ENCODE measurements around the gene MTHFR. TPM values are rescaled to one million over a fixed set of nuclear protein-coding genes. Genes with fewer than 3 reads are reported as not detected.

Gene MTHFR
- total and polyA plus RNA-seq, 2 of the 8 experiments (the other 6 are each of a cell fraction or from before 2014, with no cell fraction given): 8.7 to 18.5 TPM

GRCh38 chr1:11825131-11825530 is 19.4 kb upstream of the MTHFR start:
- Histone ChIP-seq H2AFZ (ENCODE audit: low read length) (no peak overlapping the region), H3K79me1 (ENCODE audit: low read depth, low read length) (no peaks in the 10 kb centered on the region; the same call in 1 of the 2 replicates), H4K20me1 (replicated peaks in 1 of 2; ENCODE audit: control insufficient read depth in 1 of 2, insufficient read depth in 2 of 2, low read length in 2 of 2) (peaks cover 0 to 2% of the 10 kb centered on the region in 2 experiments), H2BK20ac (ENCODE audit: low read length) (no peak overlapping the region), H4K8ac (ENCODE audit: extremely low read depth, insufficient read depth, low read length) (no peak overlapping the region), H3K23ac (ENCODE audit: insufficient read length) (no peak overlapping the region), H3K4me2 (ENCODE audit: insufficient read depth in 1 of 2, low read depth in 2 of 2, low read length in 2 of 2) (no peak overlapping the region), H2BK12ac (ENCODE audit: low read depth, low read length) (no peak overlapping the region), H3K4ac (replicated peaks; ENCODE audit: insufficient read length, low read depth, low read length) (no peak overlapping the region), H3K23me2 (ENCODE audit: low read depth, low read length) (no peaks in the 10 kb centered on the region), H3K18ac (ENCODE audit: extremely low read depth, low read length) (no peak overlapping the region), H3K9ac (replicated peaks in 1 of 4; ENCODE audit: extremely low read depth in 1 of 4, low read depth in 3 of 4, low read length in 3 of 4) (no peak overlapping the region), H3K9me3 (ENCODE audit: insufficient read depth in 2 of 2, low read depth in 1 of 2, low read length in 1 of 2) (no peaks in the 10 kb centered on the region), H3K27ac (ENCODE audit: low read depth, low read length) (no peak overlapping the region), H4K91ac (replicated peaks; ENCODE audit: insufficient read length, low read length) (no peak overlapping the region), H2AK5ac (ENCODE audit: low read depth, low read length) (no peak overlapping the region), H2BK15ac (ENCODE audit: low read length) (no peak overlapping the region), H3K4me3 (ENCODE audit: extremely low read depth in 1 of 4, insufficient read depth in 2 of 4, low read depth in 3 of 4, low read length in 4 of 4) (no peak overlapping the region), H3K56ac (replicated peaks; ENCODE audit: insufficient read length, low read depth, low read length) (no peak overlapping the region), H3K4me1 (replicated peaks in 1 of 4; ENCODE audit: control insufficient read depth in 3 of 4, insufficient read depth in 4 of 4, low read length in 3 of 4) (no peaks in the 10 kb centered on the region), H3K79me2 (ENCODE audit: control insufficient read depth in 1 of 2, insufficient read depth in 2 of 2, low read length in 2 of 2) (no peaks in the 10 kb centered on the region), H3K27me3 (replicated peaks in 1 of 4; ENCODE audit: control insufficient read depth in 3 of 4, extremely low read depth in 1 of 4, insufficient read depth in 3 of 4, low read length in 3 of 4) (no peaks in the 10 kb centered on the region), H2BK5ac (ENCODE audit: low read depth, low read length) (no peak overlapping the region), H3K36me3 (ENCODE audit: control insufficient read depth in 2 of 4, insufficient read depth in 4 of 4, low read length in 3 of 4) (peaks cover 31 to 57% (median 50%) of the 10 kb centered on the region in 4 experiments), H4K5ac (ENCODE audit: insufficient read length, low read depth, low read length) (no peak overlapping the region), H2BK120ac (replicated peaks; ENCODE audit: low read depth, low read length) (no peak overlapping the region), H3K14ac (ENCODE audit: insufficient read length) (no peak overlapping the region)
- POLR2A ChIA-PET (ENCODE audit: partially characterized antibody): interaction anchor here (1.0 to 1.4 kb wide), 6 partner anchors 9 to 155 kb away, joined by 3 to 5 read pairs (median 4); partner anchors contain the start of genes CLCN6, MFN2 and MTHFR
- CTCF ChIA-PET (ENCODE audit: partially characterized antibody): interaction anchor here (0.6 to 1.3 kb wide), 2 partner anchors 11 to 64 kb away, joined by 3 to 9 read pairs; no protein-coding TSS in a partner anchor
- TF ChIP-seq POLR2AphosphoS5 (IDR thresholded peaks at IDR 0.05; ENCODE audit: low read depth, low read length) (no peak), USF2 (IDR thresholded peaks at IDR 0.05; ENCODE audit: low read length) (no peak), CBX5 (IDR thresholded peaks at IDR 0.05; ENCODE audit: low read depth, low read length) (no peak), CBX8 (IDR thresholded peaks at IDR 0.05; ENCODE audit: borderline replicate concordance, low read depth, low read length) (no peak), HDAC2 (IDR thresholded peaks at IDR 0.05; ENCODE audit: borderline replicate concordance in 1 of 2, low read depth in 2 of 2, low read length in 2 of 2) (no peak), PHF8 (conservative IDR thresholded peaks at IDR 0.05; ENCODE audit: low read depth, low read length) (no peak), KDM4A (IDR thresholded peaks at IDR 0.05; ENCODE audit: low read depth, low read length, severe bottlenecking) (no peak)
- DNase-seq (ENCODE audit: low read depth in 1 of 2, low spot score in 2 of 2) (no peak), FAIRE-seq (no peak)
- WGBS, 2 experiments (ENCODE audit: extremely low coverage in 1 of 2, insufficient coverage in 1 of 2, insufficient read length in 1 of 2, insufficient replicate concordance in 2 of 2, low coverage in 1 of 2, low lambda C conversion rate in 2 of 2, missing lambda C conversion rate in 1 of 2): 98% methylated on average over 7 of the region's 7 CpGs; no CpG with 5 or more reads in 1 of the 2 experiments

Data from H1 (cell line).